HepG2 (cell line): ENCODE data around the gene FAF2. TPM values are rescaled to one million over a fixed set of nuclear protein-coding genes. Genes with fewer than 3 reads are reported as not detected.
A peak's percentile ranks its signal among the peaks of the same experiment; 100 is the strongest.

ENCODE experiments used
- CREM ChIP-seq, 2 experiments: sonication (generic) in 1 of 2; formaldehyde crosslinking in 1 of 2; IDR thresholded peaks; 2 replicates each; pipeline versions ENCODE4 v1.4.0 to v1.6.1; 2016 to 2020; ENCODE audit warnings: antibody characterized with exemption in 1 of 2, mild to moderate bottlenecking in 1 of 2, missing genetic modification reagents in 1 of 2
- EP300 ChIP-seq, 3 experiments: sonication (generic) in 1 of 3; formaldehyde crosslinking in 1 of 3; IDR thresholded peaks; 2 replicates each; pipeline versions ENCODE4 v1.5.1 to v1.6.1; 2011 to 2020; ENCODE audit warnings: low read depth in 2 of 3, low read length in 2 of 3, borderline replicate concordance in 1 of 3, improper control_type of control experiment in 1 of 3, mild to moderate bottlenecking in 1 of 3, missing genetic modification reagents in 1 of 3, moderate library complexity in 1 of 3
- HDAC1 ChIP-seq: sonication (generic); formaldehyde crosslinking; IDR thresholded peaks from 2 replicates; pipeline ENCODE4 v1.5.1; 2020; ENCODE audit warnings: mild to moderate bottlenecking, missing genetic modification reagents
- IKZF4 ChIP-seq: sonication (generic); formaldehyde crosslinking; IDR thresholded peaks from 2 replicates; pipeline ENCODE4 v1.5.1; 2020; ENCODE audit warnings: borderline replicate concordance, mild to moderate bottlenecking, low read depth, missing genetic modification reagents; ENCODE audit errors: not compliant biosample characterization
- KAT8 ChIP-seq: IDR thresholded peaks from 2 replicates; pipeline ENCODE4 v1.6.1; 2016; ENCODE audit warnings: missing genetic modification reagents, missing compliant biosample characterization
- KDM5A ChIP-seq: fragments of 200-600 bp; sonication (generic); IDR thresholded peaks from 2 replicates; pipeline ENCODE4 v1.7.0; 2018; ENCODE audit warnings: antibody characterized with exemption, mild to moderate bottlenecking, low read length, borderline replicate concordance
- KLF16 ChIP-seq, 2 experiments: sonication (generic) in 1 of 2; formaldehyde crosslinking in 1 of 2; IDR thresholded peaks; 2 replicates each; pipeline versions ENCODE4 v1.6.1 to v1.8.0; 2016 to 2023; ENCODE audit warnings: missing genetic modification reagents in 2 of 2, missing compliant biosample characterization in 1 of 2
- POGZ ChIP-seq: sonication (generic); formaldehyde crosslinking; IDR thresholded peaks from 2 replicates; pipeline ENCODE4 v1.4.0; 2020; ENCODE audit warnings: mild to moderate bottlenecking, missing genetic modification reagents
- PRDM4 ChIP-seq: sonication (generic); formaldehyde crosslinking; IDR thresholded peaks from 2 replicates; pipeline ENCODE4 v1.9.0; 2021; ENCODE audit warnings: missing genetic modification reagents, borderline replicate concordance
- SP1 ChIP-seq, 2 experiments: fragments of 450-650 bp in 1 of 2; sonication (generic) in 1 of 2; formaldehyde crosslinking in 1 of 2; IDR thresholded peaks; 2 replicates each; pipeline versions ENCODE4 v1.4.0 to v1.6.1; 2016 to 2020; ENCODE audit warnings: missing genetic modification reagents in 1 of 2
- TFDP1 ChIP-seq: IDR thresholded peaks from 2 replicates; pipeline ENCODE4 v1.6.1; 2016; ENCODE audit warnings: missing compliant biosample characterization, missing genetic modification reagents, borderline replicate concordance
- TGIF2 ChIP-seq: IDR thresholded peaks from 2 replicates; pipeline ENCODE4 v1.6.1; 2016; ENCODE audit warnings: control low read depth, missing compliant biosample characterization
- ZNF280B ChIP-seq: sonication (generic); formaldehyde crosslinking; IDR thresholded peaks from 2 replicates; pipeline ENCODE4 v1.5.0; 2020; ENCODE audit warnings: missing genetic modification reagents, mild to moderate bottlenecking, borderline replicate concordance
- ZNF382 ChIP-seq: sonication (generic); formaldehyde crosslinking; IDR thresholded peaks from 2 replicates; pipeline ENCODE4 v1.5.0; 2020; ENCODE audit warnings: missing genetic modification reagents, mild to moderate bottlenecking, borderline replicate concordance
- ZNF431 ChIP-seq: sonication (generic); formaldehyde crosslinking; IDR thresholded peaks from 2 replicates; pipeline ENCODE4 v1.9.0; 2022; ENCODE audit warnings: missing genetic modification reagents, low read depth, mild to moderate bottlenecking, borderline replicate concordance
- ZNF552 ChIP-seq: sonication (generic); formaldehyde crosslinking; IDR thresholded peaks from 2 replicates; pipeline ENCODE4 v1.9.0; 2022; ENCODE audit warnings: missing genetic modification reagents, mild to moderate bottlenecking, borderline replicate concordance
- ZNF567 ChIP-seq: sonication (generic); formaldehyde crosslinking; IDR thresholded peaks from 2 replicates; pipeline ENCODE4 v1.8.1; 2023; ENCODE audit warnings: mild to moderate bottlenecking, missing genetic modification reagents, borderline replicate concordance
- polyA plus RNA-seq, 8 experiments: library from polyadenylated mRNA; depleted of rRNA in 3 of 8; stranded (reverse) in 7 of 8; unstranded in 1 of 8; fragments of >200 nt; fragmentation: Illumina TruSeq in 4 of 8; extraction: Trizol in 4 of 8; gene quantifications; 2 replicates each; pipeline versions ENCODE4 v1.2.1 to v1.2.3, GENCODE V29; 2011 to 2016; ENCODE audit warnings: low read depth in 4 of 8, missing spikeins in 1 of 8, mixed read lengths in 1 of 8; ENCODE audit not compliant: insufficient read depth in 1 of 8
- total RNA-seq, 5 experiments: library from RNA; depleted of rRNA; stranded (reverse); fragments of >200 nt; fragmentation: Illumina TruSeq; extraction: Trizol; gene quantifications; 2 replicates each; pipeline ENCODE4 v1.2.3, GENCODE V29; 2016; ENCODE audit warnings: low read depth in 1 of 5

Gene FAF2
- total and polyA plus RNA-seq, 2 of the 13 experiments (the other 11 are each of a cell fraction or from before 2014, with no cell fraction given): 27.8 to 34.3 TPM

- TF ChIP-seq IKZF4 (CRISPR knock-in tag) (no peak), KLF16 (CRISPR knock-in tag; IDR thresholded peaks at IDR 0.05) (peak in 1 of 2 experiments; percentile 87; a peak in 1 of 4 replicates), ZNF552 (CRISPR knock-in tag) (0 out of 2 replicates have a peak, but pooled peaks have one; percentile 2), KDM5A (peak; percentile 70; the same call in 1 of the 2 replicates), CREM (IDR thresholded peaks at IDR 0.05) (peak; percentile 83), CREM (CRISPR knock-in tag; IDR thresholded peaks at IDR 0.05) (no peak), ZNF431 (CRISPR knock-in tag) (no peak), ZNF280B (CRISPR knock-in tag) (no peak), EP300 (IDR thresholded peaks at IDR 0.05; ENCODE audit: low read depth in 2 of 2, low read length in 2 of 2) (peak in 1 of 2 experiments; percentile 55; a peak in 2 of 4 replicates), EP300 (CRISPR knock-in tag; IDR thresholded peaks at IDR 0.05; ENCODE audit: borderline replicate concordance) (no peak), HDAC1 (CRISPR knock-in tag) (peak; percentile 53), ZNF567 (CRISPR knock-in tag) (no peak; the same call in 1 of the 2 replicates), KAT8 (CRISPR knock-in tag) (peak; percentile 92), TFDP1 (CRISPR knock-in tag) (peak; percentile 61; the same call in 1 of the 2 replicates), TGIF2 (CRISPR knock-in tag) (peak; percentile 73; the same call in 1 of the 2 replicates), SP1 (IDR thresholded peaks at IDR 0.05) (no peak), SP1 (CRISPR knock-in tag; IDR thresholded peaks at IDR 0.05) (peak; percentile 55; the same call in 1 of the 2 replicates), POGZ (peak; percentile 72), ZNF382 (no peak), PRDM4 (CRISPR knock-in tag) (0 out of 2 replicates have a peak, but pooled peaks have one; percentile 37)
Measured at GRCh38 chr5:176447978-176448608, at the start of gene FAF2 (continued).
